HL-60/S4 treated with retinoic acid at 250 ng/mL for 4 days and 3 days (cell line): ENCODE results near the gene NDUFB3.

Experiments
- in situ Hi-C: fragments of 300-500 bp; cut with MboI; formaldehyde crosslinking; loops from 2 replicates; pipeline ENCODE4 v1.7.0; 2022; ENCODE audit warnings: low sequenced_read_pairs

Gene NDUFB3

DNA sequence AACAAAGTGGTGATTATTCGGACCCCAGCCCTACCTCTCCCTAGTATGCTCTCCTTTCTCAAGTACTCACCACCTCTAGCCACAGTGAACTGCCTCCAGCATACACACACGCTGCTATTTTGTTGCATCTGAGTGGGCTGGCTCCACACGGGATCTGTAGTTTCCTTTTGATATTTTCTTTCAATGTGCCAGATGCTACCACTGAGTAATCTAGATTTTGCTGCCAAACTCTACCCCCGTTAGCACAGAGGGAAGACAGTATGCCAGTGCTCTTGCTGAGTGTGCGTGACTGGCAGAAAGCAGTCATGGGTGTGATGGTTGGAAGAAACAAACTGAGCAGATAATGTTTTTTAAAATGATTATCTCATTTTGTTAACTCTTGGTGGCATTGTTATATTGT is 55.8 kb downstream of the NDUFB3 start:
- in situ Hi-C loops: no loop called here

GRCh38 chr2:201128033-201128432 is 56.2 kb downstream of the NDUFB3 start:
- in situ Hi-C loops: no loop called here

GRCh38 chr2:201128933-201129505 is 57.2 kb downstream of the NDUFB3 start:
- in situ Hi-C loops: no loop called here

- in situ Hi-C loops: no loop called here
Observed at GRCh38 chr2:201130524-201131186, 58.9 kb downstream of the NDUFB3 start.

- in situ Hi-C loops: no loop called here
Observed at GRCh38 chr2:201132518-201132917, 60.7 kb downstream of the NDUFB3 start.
